Stomach smooth muscle (tissue), 2 donors: ENCODE measurements around the gene CENPN.

ENCODE experiments used
- H3K27ac ChIP-seq: one replicate; pipeline ENCODE4 v1.7.0; 2013; ENCODE audit warnings: mild to moderate bottlenecking, low read length, inconsistent platforms
- H3K27me3 ChIP-seq, 2 donors: one replicate each; pipeline ENCODE4 v1.7.0; 2013; ENCODE audit warnings: low read length in 2 of 2; ENCODE audit not compliant: insufficient read depth in 2 of 2, control insufficient read depth in 1 of 2
- H3K36me3 ChIP-seq, 2 donors: one replicate each; pipeline ENCODE4 v1.7.0; 2013; ENCODE audit warnings: low read length in 2 of 2; ENCODE audit not compliant: control insufficient read depth in 2 of 2, insufficient read depth in 2 of 2
- H3K4me1 ChIP-seq: one replicate; pipeline ENCODE4 v1.7.0; 2013; ENCODE audit warnings: low read length; ENCODE audit not compliant: control insufficient read depth, insufficient read depth
- H3K4me3 ChIP-seq, 2 donors: one replicate each; pipeline ENCODE4 v1.7.0; 2013; ENCODE audit warnings: low read length in 2 of 2
- H3K9ac ChIP-seq, 2 donors: one replicate each; pipeline ENCODE4 v1.7.0; 2013; ENCODE audit warnings: low read length in 2 of 2, mild to moderate bottlenecking in 1 of 2
- H3K9me3 ChIP-seq, 2 donors: one replicate each; pipeline ENCODE4 v1.7.0; 2013; ENCODE audit warnings: low read length in 2 of 2; ENCODE audit not compliant: control insufficient read depth in 2 of 2
- donor health status: healthy.
- donor health status: Pancreatic carcinoma.

The CENPN gene

DNA sequence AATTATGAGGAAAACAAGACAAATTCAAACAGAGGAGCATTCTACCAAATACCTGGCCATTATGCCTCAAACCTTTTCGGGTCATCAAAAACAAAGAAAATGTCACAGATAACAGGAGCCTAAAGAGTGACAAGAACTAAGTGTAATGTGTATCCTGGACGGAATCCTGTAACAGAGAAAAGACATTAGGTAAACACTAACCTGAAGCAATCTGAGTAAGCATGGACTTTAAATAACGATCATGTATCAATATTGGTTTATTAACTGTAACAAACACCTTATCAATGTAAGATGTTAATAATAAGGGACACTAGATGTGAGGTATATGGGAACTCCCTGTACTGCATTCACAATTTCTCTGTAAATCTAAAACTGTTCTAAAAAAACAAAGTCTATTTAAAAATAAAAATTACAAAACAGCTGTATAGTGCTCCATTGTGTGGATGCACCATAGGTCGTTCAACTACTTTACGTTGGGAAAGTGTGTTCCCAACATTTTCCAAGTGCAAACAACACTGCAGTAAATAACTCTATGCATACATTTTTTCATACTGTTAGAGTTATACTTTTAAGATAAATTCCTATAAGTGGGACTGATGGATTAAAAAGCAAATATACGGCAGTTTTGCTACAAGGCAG is 15.1 kb upstream of the CENPN start:
- no peaks in the 10 kb centered on the region for H3K27me3 ChIP-seq
- no peaks in the 10 kb centered on the region for H3K9me3 ChIP-seq
- H3K9ac ChIP-seq = no peak overlapping the region
- H3K36me3 ChIP-seq = peaks cover 0 to 2% of the 10 kb centered on the region in 2 donors
- no peak overlapping the region for H3K27ac ChIP-seq
- no peaks in the 10 kb centered on the region for H3K4me1 ChIP-seq
- H3K4me3 ChIP-seq = no peak overlapping the region

DNA sequence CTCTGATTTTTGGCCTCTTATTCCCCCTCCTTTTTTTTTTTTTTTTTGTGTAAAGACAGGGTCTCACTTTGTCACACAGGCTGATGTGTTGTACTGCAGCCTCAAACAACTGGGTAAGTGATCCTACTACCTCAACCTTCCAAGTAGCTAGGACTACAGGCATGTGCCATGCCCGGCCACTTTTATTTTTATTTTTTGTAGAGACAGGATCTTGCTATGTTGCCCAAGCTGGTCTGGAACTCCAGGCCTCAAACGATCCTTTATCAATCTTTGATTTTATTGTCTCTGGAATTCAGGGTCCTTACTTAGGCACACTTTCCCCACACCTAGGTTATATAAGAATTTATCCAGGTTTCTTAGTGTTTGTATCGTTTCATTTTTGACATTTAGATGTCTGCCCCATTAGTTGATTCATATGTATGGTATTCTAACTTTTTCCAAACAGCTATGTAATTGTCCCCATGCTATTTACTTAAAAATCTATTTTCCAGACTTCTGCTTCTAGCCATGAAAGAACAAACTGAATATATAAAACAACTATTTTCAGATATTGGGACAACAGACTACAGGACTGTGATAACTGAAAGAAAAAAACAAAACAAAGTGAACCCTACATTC is 14.2 kb upstream of the CENPN start:
- H3K27me3 ChIP-seq = no peaks in the 10 kb centered on the region
- H3K36me3 ChIP-seq = peaks cover 0 to 2% of the 10 kb centered on the region in 2 donors
- no peaks in the 10 kb centered on the region for H3K9me3 ChIP-seq
- H3K4me3 ChIP-seq = no peak overlapping the region
- H3K27ac ChIP-seq = no peak overlapping the region
- H3K9ac ChIP-seq = no peak overlapping the region
- no peaks in the 10 kb centered on the region for H3K4me1 ChIP-seq

DNA sequence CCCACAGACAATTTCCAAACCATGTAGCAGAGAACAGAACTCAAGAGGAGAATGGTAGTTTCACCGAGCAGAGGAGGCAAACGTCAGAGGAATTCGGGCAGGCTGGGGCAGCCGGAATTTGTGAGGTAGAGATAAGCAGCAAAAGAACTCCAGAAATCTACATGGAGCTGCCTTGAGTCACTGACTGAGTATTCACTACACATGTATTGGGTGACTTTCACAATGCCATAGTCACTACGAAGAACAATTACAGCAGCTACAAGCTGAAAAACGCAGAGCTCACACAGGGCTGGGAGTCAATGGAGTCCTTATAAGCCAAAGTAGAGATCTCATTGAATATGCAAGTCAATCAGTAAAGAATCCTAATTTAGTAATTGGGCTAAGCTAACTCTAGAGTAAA is 13.7 kb upstream of the CENPN start:
- H3K27me3 ChIP-seq = no peaks in the 10 kb centered on the region
- H3K4me1 ChIP-seq = no peaks in the 10 kb centered on the region
- no peaks in the 10 kb centered on the region for H3K9me3 ChIP-seq
- peaks cover 0 to 2% of the 10 kb centered on the region in 2 donors for H3K36me3 ChIP-seq
- no peak overlapping the region for H3K27ac ChIP-seq
- no peak overlapping the region for H3K4me3 ChIP-seq
- H3K9ac ChIP-seq = no peak overlapping the region

DNA sequence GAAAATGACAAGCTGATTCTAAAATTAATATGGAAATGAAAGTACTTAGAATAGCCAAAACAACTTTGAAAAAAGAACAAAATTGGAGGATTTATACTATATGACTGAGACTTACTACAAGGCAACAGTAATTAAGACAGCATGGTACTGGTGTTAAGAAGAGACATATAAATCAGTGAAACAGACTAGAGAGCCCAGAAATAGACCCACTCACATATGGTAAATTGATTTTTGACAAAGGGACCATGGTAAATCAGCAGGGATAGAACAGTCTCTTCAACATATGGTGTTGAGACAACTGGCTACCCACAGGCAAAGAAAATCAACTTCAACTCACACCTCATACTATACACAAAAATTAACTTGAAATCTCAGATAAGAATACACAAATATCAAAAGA is 13.2 kb upstream of the CENPN start:
- H3K27me3 ChIP-seq = no peaks in the 10 kb centered on the region
- H3K9ac ChIP-seq = no peak overlapping the region
- no peak overlapping the region for H3K27ac ChIP-seq

DNA sequence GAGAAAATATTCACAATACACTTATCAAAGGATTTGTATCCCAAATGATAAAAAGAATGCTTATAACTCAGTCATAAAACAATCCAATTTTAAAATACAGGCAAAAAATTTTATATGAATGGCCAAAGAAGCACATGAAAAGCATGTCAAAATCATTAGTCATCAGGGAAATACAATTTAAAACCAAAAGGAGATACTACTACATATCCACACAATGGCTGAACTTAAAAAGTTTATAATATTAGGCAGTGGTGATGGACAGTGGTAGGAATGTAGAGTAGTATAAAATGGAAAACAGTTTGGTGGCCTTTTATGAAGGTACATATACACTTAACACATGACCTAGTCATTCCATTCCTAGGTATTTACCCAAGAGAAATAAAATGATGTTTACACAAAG is 12.6 kb upstream of the CENPN start:
- Histone ChIP-seq H3K36me3 (peaks cover 0 to 2% of the 10 kb centered on the region in 2 donors), H3K4me3 (no peak overlapping the region), H3K4me1 (no peaks in the 10 kb centered on the region), H3K9me3 (no peaks in the 10 kb centered on the region), H3K9ac (no peak overlapping the region), H3K27ac (no peak overlapping the region), H3K27me3 (no peaks in the 10 kb centered on the region)

More for the DNA sequence above, 13.2 kb upstream of the CENPN start:
- H3K36me3 ChIP-seq = peaks cover 0 to 2% of the 10 kb centered on the region in 2 donors
- H3K4me1 ChIP-seq = no peaks in the 10 kb centered on the region
- H3K4me3 ChIP-seq = no peak overlapping the region
- H3K9me3 ChIP-seq = no peaks in the 10 kb centered on the region

DNA sequence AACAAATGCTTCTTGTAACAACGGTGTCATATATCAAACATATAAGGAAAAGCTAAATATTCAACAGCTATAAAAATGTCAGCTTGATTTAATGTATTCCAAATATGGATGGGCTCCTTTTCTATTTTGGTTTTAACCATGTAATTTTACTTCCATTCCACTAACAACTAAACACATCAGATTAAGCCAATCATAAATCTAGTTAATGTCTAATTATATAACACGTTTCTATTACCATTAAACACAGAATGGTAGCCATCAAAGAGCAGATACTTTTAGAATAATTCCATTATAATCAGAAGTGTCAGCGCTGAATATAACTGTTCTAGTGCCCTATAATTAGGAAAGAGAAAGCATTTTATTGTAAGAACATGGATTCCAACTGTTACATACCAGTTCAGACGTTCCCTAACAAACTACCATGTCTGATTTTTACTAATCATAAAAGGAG is 10.3 kb upstream of the CENPN start:
- Histone ChIP-seq H3K4me3 (no peak overlapping the region), H3K27ac (no peak overlapping the region)

DNA sequence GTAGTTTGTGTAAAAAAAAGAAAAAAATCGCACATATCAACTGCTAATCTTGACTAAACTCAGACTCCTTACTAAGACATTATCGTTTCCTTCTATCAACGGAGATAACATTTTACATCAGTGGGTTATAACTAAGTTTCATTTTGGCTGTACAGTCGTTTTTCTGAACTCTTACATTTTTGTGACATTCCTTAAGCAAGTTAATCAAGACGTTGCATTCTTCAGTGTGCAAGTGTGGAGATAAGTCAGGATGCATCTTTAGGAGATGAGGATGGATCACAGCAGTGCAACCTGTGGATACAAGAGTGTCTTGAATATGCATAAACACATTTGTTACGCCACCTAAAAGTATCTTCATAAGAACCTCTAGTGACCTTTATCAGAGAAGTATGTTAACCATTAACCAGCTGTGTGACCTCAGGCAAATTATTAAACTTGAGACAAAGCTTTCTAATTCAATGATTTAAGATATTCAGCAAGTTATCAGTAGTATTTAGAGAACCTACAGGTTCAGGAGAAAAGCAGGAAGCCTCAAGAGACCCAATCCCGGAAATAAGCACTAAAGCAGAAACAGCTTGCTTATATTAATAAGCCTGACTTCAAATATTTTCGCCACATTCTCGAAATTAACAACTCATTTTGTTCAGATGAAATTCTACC is 9.7 kb upstream of the CENPN start:
- no peaks in the 10 kb centered on the region for H3K27me3 ChIP-seq
- no peaks in the 10 kb centered on the region for H3K4me1 ChIP-seq
- no peaks in the 10 kb centered on the region for H3K9me3 ChIP-seq
- H3K36me3 ChIP-seq = no peaks in the 10 kb centered on the region
- no peak overlapping the region for H3K27ac ChIP-seq
- no peak overlapping the region for H3K9ac ChIP-seq
- no peak overlapping the region for H3K4me3 ChIP-seq

More for the DNA sequence above, 10.3 kb upstream of the CENPN start:
- no peaks in the 10 kb centered on the region for H3K4me1 ChIP-seq
- no peaks in the 10 kb centered on the region for H3K9me3 ChIP-seq
- H3K9ac ChIP-seq = no peak overlapping the region
- H3K36me3 ChIP-seq = no peaks in the 10 kb centered on the region
- no peaks in the 10 kb centered on the region for H3K27me3 ChIP-seq

DNA sequence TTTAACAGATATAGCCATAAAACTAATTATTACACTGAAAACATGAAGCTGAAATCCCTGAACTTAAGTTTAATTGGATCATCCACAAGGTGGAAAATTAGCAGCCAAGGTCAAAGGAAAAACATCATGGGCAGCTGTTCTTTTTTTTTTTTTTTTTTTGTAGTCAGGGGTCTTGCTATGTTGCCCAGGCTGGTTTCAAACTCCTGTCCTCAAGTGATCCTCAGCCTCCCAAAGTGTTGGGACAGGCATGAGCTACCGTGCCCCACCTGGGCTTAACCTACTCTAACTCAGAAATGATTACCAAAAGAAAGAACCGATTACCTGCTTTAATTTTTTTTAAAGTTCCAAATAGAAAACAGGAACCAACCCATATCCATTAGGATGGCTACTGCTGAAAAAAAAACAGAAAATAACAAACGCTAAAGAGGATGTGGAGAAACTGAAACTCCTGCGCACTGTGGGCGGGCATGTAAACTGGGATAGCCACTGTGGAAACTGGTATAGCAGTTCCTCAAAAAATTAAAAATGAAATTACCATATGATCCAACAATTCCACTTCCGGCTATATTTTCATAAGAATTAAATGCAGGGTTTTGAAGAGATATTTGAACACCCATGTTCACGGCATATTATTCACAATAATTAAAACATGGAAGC is 8.9 kb upstream of the CENPN start:
- H3K36me3 ChIP-seq = no peaks in the 10 kb centered on the region
- H3K4me1 ChIP-seq = no peaks in the 10 kb centered on the region
- H3K27ac ChIP-seq = no peak overlapping the region
- no peaks in the 10 kb centered on the region for H3K27me3 ChIP-seq
- H3K9ac ChIP-seq = no peak overlapping the region
- H3K4me3 ChIP-seq = no peak overlapping the region
- H3K9me3 ChIP-seq = no peaks in the 10 kb centered on the region

DNA sequence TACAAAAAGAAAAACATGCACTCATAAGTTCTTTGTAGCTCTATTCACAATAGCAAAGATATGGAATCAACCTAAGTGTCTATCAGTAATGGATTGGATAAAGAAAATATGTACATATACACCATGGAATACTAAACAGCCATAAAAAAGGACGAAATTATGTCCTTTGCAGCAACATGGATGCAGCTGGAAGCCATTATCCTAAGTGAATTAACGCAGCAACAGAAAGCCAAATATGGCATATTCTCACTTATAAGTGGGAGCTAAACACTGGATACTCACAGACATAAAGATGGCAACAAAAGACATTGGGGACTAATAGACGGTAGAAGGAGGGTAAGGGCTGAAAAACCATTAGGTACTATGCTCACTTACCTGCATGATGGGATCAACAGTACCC is 6.1 kb upstream of the CENPN start:
- Histone ChIP-seq H3K27me3 (no peaks in the 10 kb centered on the region), H3K27ac (no peak overlapping the region), H3K9me3 (no peaks in the 10 kb centered on the region), H3K9ac (no peak overlapping the region), H3K4me3 (no peak overlapping the region), H3K4me1 (peaks cover 17% of the 10 kb centered on the region), H3K36me3 (no peaks in the 10 kb centered on the region)

DNA sequence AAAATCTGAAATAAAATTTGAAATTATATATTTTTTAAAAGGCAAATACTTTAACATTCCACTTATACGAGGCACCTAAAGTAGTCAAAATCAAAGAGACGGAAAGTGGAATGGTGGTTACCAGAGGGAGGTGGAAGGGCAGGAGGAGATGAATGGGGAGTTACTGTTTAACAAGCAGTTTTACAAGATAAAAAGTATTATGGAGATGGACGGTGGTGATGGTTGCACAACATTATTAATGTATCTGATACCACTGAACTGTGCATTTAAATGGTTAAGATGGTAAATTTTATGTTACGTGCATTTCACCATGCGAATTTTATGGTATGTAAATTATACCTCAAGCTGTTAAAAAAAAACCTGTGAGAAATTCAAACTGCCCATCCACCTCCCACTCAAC is 5.7 kb upstream of the CENPN start:
- Histone ChIP-seq H3K4me3 (no peak overlapping the region), H3K9me3 (no peaks in the 10 kb centered on the region), H3K9ac (no peak overlapping the region), H3K27me3 (no peaks in the 10 kb centered on the region), H3K27ac (no peak overlapping the region), H3K36me3 (no peaks in the 10 kb centered on the region), H3K4me1 (peaks cover 17% of the 10 kb centered on the region)
